Measurements from ENCODE around the gene FBXO15. TPM values are rescaled to one million over a fixed set of nuclear protein-coding genes. Genes with fewer than 3 reads are reported as not detected.

Gene FBXO15
- total RNA-seq: 0.09 and 0.23 TPM in 2 replicates

GRCh38 chr18:74147779-74148542 is at the start of gene FBXO15, which contains the start of gene TIMM21:
Gene FBXO15 (minus strand): TSS chr18:74147834. CDS start chr18:74147785, 49 bp downstream.
Gene TIMM21 (plus strand): TSS chr18:74148523. CDS start chr18:74148809, 286 bp downstream.

Other genes starting within 250 kb of the FBXO15 start
- gene TIMM21, start 689 bp upstream of the FBXO15 start, total RNA-seq: 18.7 and 25.6 TPM in 2 replicates
- 160 and 173 TPM in 2 replicates for gene CYB5A, start 144.1 kb upstream of the FBXO15 start, total RNA-seq
- gene C18orf63, start 168.0 kb upstream of the FBXO15 start, total RNA-seq: not detected in 2 replicates